Measurements from ENCODE around the gene DOCK1.

The DOCK1 gene

DNA sequence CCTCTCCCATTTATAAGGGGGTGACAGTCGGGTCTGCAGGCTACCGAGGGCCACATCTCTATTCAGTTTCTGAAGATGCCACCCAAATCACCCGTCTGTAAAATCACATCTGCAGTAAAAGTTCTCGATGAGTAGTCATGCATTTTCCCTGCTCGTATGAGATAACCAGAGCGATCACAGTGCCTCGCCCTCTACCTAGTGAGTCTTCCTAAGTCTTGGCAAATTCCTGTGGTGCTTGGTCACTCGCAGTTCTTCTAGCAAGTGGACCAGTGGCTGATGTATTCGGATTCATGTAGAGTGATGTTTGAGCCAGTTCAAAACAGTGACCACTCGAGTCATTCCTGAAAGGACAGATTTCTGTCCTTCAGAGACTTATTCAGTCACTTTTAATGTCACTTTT, 246.3 kb downstream of the DOCK1 start:
- Histone ChIP-seq H3K27me3 (ENCODE audit: control insufficient read depth, insufficient read depth, low read length) (no peaks in the 10 kb centered on the region), H3K36me3 (ENCODE audit: control insufficient read depth, low read depth, low read length) (no peaks in the 10 kb centered on the region), H3K4me1 (ENCODE audit: control insufficient read depth, low read depth, low read length) (peaks cover 31% of the 10 kb centered on the region), H3K4me3 (ENCODE audit: low read length) (no peak overlapping the region), H3K27ac (ENCODE audit: low read length) (no peak overlapping the region), H3K9me3 (ENCODE audit: control insufficient read depth, low read depth, low read length) (no peaks in the 10 kb centered on the region), H3K9ac (ENCODE audit: low read length) (no peak overlapping the region)

DNA sequence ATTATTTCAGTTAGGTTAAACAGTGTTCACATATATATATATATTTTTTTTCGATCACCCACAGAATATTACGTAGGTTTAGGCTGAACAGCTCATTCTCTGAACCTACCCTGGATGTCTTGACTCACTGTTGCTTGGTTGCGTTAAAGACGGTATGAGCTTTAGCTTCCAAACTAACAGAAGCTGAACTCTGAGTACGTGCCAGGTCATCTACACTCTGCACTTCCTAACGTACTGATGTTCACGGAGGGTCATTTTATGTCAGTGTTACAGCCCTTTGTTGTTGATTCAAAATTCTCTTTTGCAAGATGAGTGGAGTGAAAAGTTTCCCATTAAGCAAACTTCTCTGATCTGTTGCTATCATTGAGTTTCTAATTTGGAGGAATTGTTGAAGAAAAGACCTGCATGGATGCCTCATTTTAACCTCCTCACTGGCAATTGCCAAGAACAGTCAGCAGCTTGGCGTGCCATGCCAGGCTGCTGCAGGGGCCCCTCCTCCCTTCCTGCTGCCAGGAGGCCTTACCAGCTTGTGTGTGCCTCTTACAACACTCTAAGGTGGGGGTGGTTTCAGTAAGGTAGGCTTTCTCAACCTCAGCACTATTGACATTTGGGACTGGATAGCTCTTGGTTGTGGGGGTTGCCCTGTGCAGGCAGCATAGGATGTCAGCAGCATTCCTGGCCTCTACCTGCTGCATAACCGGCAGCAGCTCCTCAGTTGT, 246.9 kb downstream of the DOCK1 start:
- Histone ChIP-seq H3K36me3 (ENCODE audit: control insufficient read depth, low read depth, low read length) (no peaks in the 10 kb centered on the region), H3K9me3 (ENCODE audit: control insufficient read depth, low read depth, low read length) (no peaks in the 10 kb centered on the region), H3K4me3 (ENCODE audit: low read length) (no peak overlapping the region), H3K27me3 (ENCODE audit: control insufficient read depth, insufficient read depth, low read length) (no peaks in the 10 kb centered on the region), H3K9ac (ENCODE audit: low read length) (no peak overlapping the region), H3K4me1 (ENCODE audit: control insufficient read depth, low read depth, low read length) (peaks cover 31% of the 10 kb centered on the region), H3K27ac (ENCODE audit: low read length) (no peak overlapping the region)

DNA sequence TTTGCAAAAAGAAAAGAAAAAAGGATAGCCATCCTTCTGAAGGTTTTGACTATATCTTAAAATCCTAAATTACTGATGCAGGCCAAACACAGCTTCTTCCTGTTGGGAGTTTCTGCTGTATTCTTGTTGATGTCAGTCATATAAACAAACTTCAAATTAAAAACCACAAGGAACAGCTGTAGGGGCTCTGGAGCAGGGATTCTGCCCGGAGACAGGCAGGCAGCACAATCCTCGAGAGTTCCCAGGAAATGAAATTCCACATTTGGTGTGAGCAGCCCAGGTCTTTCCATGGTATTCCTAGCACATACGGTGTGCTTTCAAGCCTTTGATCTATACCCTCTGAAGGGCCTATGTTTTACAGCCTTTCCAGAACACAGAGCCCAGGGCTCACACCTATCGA, 248.0 kb downstream of the DOCK1 start:
- no peak overlapping the region for H3K9ac ChIP-seq (ENCODE audit: low read length)
- no peaks in the 10 kb centered on the region for H3K27me3 ChIP-seq (ENCODE audit: control insufficient read depth, insufficient read depth, low read length)
- no peaks in the 10 kb centered on the region for H3K36me3 ChIP-seq (ENCODE audit: control insufficient read depth, low read depth, low read length)
- no peaks in the 10 kb centered on the region for H3K9me3 ChIP-seq (ENCODE audit: control insufficient read depth, low read depth, low read length)
- H3K4me3 ChIP-seq (ENCODE audit: low read length): no peak overlapping the region
- peaks cover 29% of the 10 kb centered on the region for H3K4me1 ChIP-seq (ENCODE audit: control insufficient read depth, low read depth, low read length)
- H3K27ac ChIP-seq (ENCODE audit: low read length): no peak overlapping the region

DNA sequence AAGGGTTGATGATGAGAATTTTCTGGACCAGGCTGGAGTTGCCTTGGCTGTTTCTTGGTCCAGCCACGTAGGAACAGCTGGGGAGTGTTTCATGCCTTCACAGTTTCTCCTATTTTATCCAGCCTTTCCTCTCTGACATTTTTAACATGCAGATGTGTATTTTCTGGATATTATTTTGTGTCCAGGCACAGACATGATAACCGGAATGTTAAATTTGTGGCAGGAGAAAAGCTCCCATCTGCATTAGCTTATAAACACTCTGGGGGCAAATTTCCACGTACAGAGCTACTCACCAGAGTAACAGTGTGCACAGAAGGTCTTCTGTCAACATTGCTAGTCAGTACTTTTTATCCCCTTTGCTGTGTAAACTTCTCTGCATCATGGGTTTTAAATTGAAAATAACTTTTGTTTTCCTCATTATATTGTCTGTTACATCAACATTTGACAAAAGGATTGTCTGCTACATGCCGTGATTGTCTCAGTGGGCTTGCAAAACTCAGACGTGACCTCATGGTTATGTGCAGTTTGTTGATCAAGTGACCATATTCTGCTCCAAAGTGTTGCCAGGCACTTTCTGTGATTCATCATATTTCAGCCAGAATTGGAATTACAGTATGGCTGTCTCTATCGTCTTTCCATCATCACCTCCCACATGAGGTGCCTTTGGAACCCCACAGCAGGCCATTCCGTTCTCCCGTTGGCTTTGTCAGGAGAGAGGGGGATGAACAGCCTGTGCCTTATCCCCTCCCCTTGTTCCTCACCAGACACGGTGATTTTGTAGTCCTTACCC, 249.8 kb downstream of the DOCK1 start:
- H3K27ac ChIP-seq (ENCODE audit: low read length): no peak overlapping the region
- peaks cover 11% of the 10 kb centered on the region for H3K4me1 ChIP-seq (ENCODE audit: control insufficient read depth, low read depth, low read length)
- no peak overlapping the region for H3K4me3 ChIP-seq (ENCODE audit: low read length)
- H3K27me3 ChIP-seq (ENCODE audit: control insufficient read depth, insufficient read depth, low read length): no peaks in the 10 kb centered on the region
- no peaks in the 10 kb centered on the region for H3K9me3 ChIP-seq (ENCODE audit: control insufficient read depth, low read depth, low read length)
- no peak overlapping the region for H3K9ac ChIP-seq (ENCODE audit: low read length)
- H3K36me3 ChIP-seq (ENCODE audit: control insufficient read depth, low read depth, low read length): no peaks in the 10 kb centered on the region

DNA sequence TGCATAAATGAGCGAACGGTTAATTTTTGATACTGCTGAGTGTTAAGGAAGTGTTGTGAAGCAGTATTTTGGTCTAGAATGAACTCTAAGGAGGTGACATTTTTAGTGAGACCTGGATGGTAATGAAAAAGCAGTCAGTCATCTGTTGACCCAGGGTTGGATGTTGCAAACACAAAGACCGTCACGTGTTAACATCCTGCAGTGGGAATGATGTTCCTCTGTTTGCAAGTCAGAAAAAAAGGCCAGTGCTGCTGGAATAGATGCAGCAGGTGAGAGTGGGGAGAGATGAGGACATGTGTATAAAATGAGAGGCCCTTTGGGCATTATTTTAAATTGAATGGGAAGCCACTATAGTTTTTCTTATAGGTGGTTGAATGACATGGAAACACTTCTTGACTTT, 251.9 kb downstream of the DOCK1 start:
- no peak overlapping the region for H3K9ac ChIP-seq (ENCODE audit: low read length)
- H3K27ac ChIP-seq (ENCODE audit: low read length): no peak overlapping the region
- no peaks in the 10 kb centered on the region for H3K36me3 ChIP-seq (ENCODE audit: control insufficient read depth, low read depth, low read length)
- H3K4me1 ChIP-seq (ENCODE audit: control insufficient read depth, low read depth, low read length): peaks cover 4% of the 10 kb centered on the region
- H3K27me3 ChIP-seq (ENCODE audit: control insufficient read depth, insufficient read depth, low read length): no peaks in the 10 kb centered on the region
- no peaks in the 10 kb centered on the region for H3K9me3 ChIP-seq (ENCODE audit: control insufficient read depth, low read depth, low read length)
- no peak overlapping the region for H3K4me3 ChIP-seq (ENCODE audit: low read length)

DNA sequence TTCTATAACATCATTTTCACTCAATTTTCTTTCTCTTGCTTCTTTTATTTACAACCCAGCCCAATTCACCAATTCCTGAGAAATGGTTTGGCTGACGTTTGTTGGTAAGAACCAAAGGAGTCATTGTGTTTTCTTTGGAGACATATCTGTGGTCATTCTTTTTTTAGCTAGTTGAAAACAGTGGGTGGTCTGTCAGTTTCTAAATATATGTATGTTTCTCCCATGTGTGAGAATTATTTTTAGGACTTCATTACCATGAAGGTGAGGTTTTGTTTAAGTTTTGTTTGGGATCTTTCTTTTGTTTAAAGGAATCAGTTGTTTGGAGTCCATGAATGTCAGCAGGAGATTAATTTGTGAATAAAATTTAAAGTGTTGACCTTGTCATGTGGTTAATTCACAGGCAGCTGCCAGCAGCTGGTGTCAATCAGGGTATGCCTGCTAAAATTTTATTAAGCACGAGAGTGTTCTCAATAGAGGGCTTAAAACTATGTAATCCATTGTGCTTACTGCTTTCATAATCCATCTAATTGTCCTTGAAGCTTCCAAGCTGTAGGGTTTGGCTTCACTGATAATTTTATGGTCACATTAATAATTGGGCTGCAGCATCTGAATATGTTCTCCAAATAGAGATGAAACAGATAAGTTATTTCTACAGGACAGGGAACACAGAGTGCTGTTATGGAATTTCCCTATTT, 252.4 kb downstream of the DOCK1 start:
- Histone ChIP-seq H3K27me3 (ENCODE audit: control insufficient read depth, insufficient read depth, low read length) (no peaks in the 10 kb centered on the region), H3K4me1 (ENCODE audit: control insufficient read depth, low read depth, low read length) (no peaks in the 10 kb centered on the region), H3K27ac (ENCODE audit: low read length) (no peak overlapping the region), H3K36me3 (ENCODE audit: control insufficient read depth, low read depth, low read length) (no peaks in the 10 kb centered on the region), H3K9me3 (ENCODE audit: control insufficient read depth, low read depth, low read length) (no peaks in the 10 kb centered on the region), H3K4me3 (ENCODE audit: low read length) (no peak overlapping the region), H3K9ac (ENCODE audit: low read length) (no peak overlapping the region)

DNA sequence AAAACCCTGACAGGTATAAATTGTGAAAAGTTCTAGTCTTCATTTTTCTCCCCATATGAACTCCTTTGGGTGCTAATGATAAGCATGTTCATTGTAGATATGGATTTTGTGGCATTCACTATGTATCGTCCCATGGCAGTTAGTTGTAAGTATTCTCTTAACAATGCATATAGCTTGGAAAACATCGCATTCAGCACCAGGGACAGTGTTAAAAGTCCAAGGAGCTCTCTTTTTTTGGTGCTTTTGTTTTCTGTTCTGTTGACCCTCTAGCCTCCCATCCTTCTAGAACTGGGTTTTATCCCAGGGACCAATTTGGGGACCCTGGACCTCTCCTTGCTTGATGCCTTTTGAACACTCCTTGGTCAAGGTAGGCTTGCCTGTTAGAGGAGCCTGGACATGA, 253.4 kb downstream of the DOCK1 start:
- Histone ChIP-seq H3K4me1 (ENCODE audit: control insufficient read depth, low read depth, low read length) (no peaks in the 10 kb centered on the region), H3K36me3 (ENCODE audit: control insufficient read depth, low read depth, low read length) (no peaks in the 10 kb centered on the region), H3K9ac (ENCODE audit: low read length) (no peak overlapping the region), H3K27ac (ENCODE audit: low read length) (no peak overlapping the region), H3K27me3 (ENCODE audit: control insufficient read depth, insufficient read depth, low read length) (no peaks in the 10 kb centered on the region), H3K4me3 (ENCODE audit: low read length) (no peak overlapping the region), H3K9me3 (ENCODE audit: control insufficient read depth, low read depth, low read length) (no peaks in the 10 kb centered on the region)

DNA sequence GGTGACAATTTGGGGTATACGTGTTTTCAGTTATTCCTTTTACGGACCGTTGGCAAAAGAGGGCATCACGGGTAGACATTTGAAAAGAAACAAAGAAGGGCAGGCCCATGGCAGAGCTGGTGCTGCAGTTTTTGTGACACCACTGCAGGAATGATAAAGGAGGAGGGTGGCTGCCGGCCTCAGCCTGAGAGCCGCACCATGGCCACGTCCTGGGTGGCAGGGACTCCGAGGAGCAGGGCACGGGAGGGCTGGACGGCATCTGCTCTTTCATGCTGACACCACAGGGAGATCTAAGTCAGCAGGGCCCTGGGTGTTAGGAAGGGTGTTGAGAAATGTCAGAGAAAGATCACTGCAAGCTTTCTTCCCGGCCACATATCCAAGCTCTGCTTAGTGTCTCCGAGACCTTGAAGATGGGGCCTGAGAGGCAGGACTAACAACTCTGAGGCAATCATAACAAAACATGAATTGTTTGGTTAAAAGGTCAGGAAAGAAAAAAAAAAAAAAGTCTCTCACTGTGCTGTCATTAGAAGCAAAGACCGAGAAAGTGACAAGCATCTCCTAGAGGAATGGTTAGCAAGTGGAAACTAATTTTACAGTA, 254.5 kb downstream of the DOCK1 start:
- Histone ChIP-seq H3K36me3 (ENCODE audit: control insufficient read depth, low read depth, low read length) (no peaks in the 10 kb centered on the region), H3K4me1 (ENCODE audit: control insufficient read depth, low read depth, low read length) (no peaks in the 10 kb centered on the region), H3K9me3 (ENCODE audit: control insufficient read depth, low read depth, low read length) (no peaks in the 10 kb centered on the region), H3K9ac (ENCODE audit: low read length) (no peak overlapping the region), H3K27me3 (ENCODE audit: control insufficient read depth, insufficient read depth, low read length) (no peaks in the 10 kb centered on the region), H3K27ac (ENCODE audit: low read length) (no peak overlapping the region), H3K4me3 (ENCODE audit: low read length) (no peak overlapping the region)

DNA sequence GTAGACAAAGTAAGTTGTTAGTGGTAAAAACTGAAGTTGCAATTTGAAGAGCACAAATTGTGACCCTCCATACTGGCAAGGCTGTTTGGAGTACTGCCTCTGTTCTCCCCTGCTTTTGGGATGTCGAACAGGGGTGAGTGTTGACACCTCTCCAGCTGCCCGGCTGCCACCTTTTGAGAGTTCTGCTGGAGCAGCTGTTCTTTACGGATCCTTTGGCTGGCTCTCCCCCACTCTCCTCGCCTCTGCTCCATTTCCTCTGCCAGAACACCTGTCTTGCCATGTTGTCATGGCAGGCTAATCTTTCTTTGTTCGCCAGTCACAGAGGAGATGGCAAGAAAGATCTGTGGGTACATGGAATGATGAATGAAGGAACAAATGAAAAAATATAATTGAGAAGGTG, 256.3 kb downstream of the DOCK1 start:
- Histone ChIP-seq H3K27me3 (ENCODE audit: control insufficient read depth, insufficient read depth, low read length) (no peaks in the 10 kb centered on the region), H3K4me3 (ENCODE audit: low read length) (no peak overlapping the region), H3K4me1 (ENCODE audit: control insufficient read depth, low read depth, low read length) (no peaks in the 10 kb centered on the region), H3K9me3 (ENCODE audit: control insufficient read depth, low read depth, low read length) (no peaks in the 10 kb centered on the region), H3K9ac (ENCODE audit: low read length) (no peak overlapping the region), H3K27ac (ENCODE audit: low read length) (no peak overlapping the region), H3K36me3 (ENCODE audit: control insufficient read depth, low read depth, low read length) (no peaks in the 10 kb centered on the region)

DNA sequence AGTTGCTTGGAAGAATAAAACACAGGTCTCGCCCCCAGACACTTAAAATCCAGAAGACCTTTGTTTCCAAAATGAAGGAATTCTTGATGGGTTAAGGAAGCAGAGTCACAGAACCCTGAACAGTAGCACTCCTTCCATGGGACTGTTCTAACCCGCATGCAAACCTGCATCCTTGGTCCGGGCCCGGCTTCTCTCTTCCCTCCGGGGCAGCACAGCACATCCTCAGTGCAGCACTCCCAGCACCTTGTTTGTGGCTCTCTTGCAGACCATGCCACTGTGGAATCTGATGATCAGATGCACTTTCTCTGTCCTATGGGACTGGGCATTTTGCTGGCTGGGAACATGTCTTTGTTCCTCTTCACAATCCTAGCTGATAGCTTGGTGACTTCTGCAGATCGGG, 257.6 kb downstream of the DOCK1 start:
- Histone ChIP-seq H3K9me3 (ENCODE audit: control insufficient read depth, low read depth, low read length) (no peaks in the 10 kb centered on the region), H3K4me3 (ENCODE audit: low read length) (no peak overlapping the region), H3K36me3 (ENCODE audit: control insufficient read depth, low read depth, low read length) (no peaks in the 10 kb centered on the region), H3K9ac (ENCODE audit: low read length) (no peak overlapping the region), H3K4me1 (ENCODE audit: control insufficient read depth, low read depth, low read length) (no peaks in the 10 kb centered on the region), H3K27me3 (ENCODE audit: control insufficient read depth, insufficient read depth, low read length) (no peaks in the 10 kb centered on the region), H3K27ac (ENCODE audit: low read length) (no peak overlapping the region)

DNA sequence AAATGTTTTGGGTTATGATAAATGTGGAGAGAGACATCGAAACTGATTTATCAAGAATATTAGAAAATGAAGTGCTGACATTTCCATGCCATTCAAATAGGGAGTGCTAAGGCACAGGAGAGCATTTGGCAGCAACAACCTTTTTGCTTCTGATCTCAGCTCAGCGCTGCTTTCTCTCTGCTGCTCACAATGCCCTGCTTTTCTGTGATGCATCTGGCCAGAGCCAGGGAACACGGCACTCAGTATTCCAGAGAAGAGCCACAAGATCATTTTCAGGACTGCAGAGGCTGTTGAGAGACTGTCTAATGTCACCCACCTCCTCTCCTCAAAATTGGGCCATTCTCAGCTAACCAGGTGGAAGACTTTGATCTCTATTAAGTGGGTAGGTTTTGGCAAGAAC, 263.0 kb downstream of the DOCK1 start:
- H3K9ac ChIP-seq (ENCODE audit: low read length): no peak overlapping the region
- H3K4me1 ChIP-seq (ENCODE audit: control insufficient read depth, low read depth, low read length): no peaks in the 10 kb centered on the region
- no peaks in the 10 kb centered on the region for H3K36me3 ChIP-seq (ENCODE audit: control insufficient read depth, low read depth, low read length)
- no peak overlapping the region for H3K27ac ChIP-seq (ENCODE audit: low read length)
- no peaks in the 10 kb centered on the region for H3K9me3 ChIP-seq (ENCODE audit: control insufficient read depth, low read depth, low read length)
- H3K4me3 ChIP-seq (ENCODE audit: low read length): no peak overlapping the region
- no peaks in the 10 kb centered on the region for H3K27me3 ChIP-seq (ENCODE audit: control insufficient read depth, insufficient read depth, low read length)
